Stimulated activated CD8-positive, alpha-beta memory T cell treated with anti-CD3 and anti-CD28 coated beads, Interleukin-7, amount 100 ng/mL, for 48 hours (primary cell): ENCODE measurements around the gene HLA-DOA.

ENCODE experiments used
- DNase-seq, 2 donors: peaks; one replicate each; pipeline ENCODE4 v3.0.0-alpha.2; 2020; ENCODE audit warnings: low read depth in 1 of 2; ENCODE audit errors: extremely low read depth in 1 of 2

HLA-DOA gene

DNA sequence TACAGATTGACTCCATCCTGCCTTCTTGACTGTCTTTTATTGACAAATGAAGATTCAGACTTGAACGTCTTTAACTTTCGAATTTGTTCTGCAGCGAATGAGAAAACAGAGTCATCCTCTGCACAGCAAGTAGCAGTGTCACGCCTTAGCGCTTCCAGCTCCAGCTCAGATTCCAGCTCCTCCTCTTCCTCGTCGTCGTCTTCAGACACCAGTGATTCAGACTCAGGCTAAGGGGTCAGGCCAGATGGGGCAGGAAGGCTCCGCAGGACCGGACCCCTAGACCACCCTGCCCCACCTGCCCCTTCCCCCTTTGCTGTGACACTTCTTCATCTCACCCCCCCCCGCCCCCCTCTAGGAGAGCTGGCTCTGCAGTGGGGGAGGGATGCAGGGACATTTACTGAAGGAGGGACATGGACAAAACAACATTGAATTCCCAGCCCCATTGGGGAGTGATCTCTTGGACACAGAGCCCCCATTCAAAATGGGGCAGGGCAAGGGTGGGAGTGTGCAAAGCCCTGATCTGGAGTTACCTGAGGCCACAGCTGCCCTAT, 28.8 kb downstream of the HLA-DOA start:
- no peak for DNase-seq

DNA sequence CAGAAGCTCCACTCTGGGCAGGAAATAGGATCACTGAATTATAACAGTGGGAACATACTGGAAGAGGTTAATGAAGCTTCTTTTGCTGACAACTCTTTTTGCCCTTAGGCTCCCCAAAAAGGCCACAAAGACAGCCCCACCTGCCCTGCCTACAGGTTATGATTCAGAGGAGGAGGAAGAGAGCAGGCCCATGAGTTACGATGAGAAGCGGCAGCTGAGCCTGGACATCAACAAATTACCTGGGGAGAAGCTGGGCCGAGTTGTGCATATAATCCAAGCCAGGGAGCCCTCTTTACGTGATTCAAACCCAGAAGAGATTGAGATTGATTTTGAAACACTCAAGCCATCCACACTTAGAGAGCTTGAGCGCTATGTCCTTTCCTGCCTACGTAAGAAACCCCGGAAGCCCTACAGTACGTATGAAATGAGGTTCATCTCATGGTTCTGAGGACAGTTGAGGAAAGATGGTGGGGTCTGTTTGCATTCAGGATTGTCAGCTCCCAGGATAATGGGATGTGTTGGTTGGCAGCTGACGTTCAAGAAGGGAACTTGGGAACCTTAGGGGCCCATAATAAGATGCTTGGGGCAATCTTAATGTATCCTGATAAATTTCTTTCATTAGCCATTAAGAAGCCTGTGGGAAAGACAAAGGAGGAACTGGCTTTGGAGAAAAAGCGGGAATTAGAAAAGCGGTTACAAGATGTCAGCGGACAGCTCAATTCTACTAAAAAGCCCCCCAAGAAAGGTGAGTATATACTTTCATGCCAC, 29.5 kb downstream of the HLA-DOA start:
- no peak for DNase-seq

DNA sequence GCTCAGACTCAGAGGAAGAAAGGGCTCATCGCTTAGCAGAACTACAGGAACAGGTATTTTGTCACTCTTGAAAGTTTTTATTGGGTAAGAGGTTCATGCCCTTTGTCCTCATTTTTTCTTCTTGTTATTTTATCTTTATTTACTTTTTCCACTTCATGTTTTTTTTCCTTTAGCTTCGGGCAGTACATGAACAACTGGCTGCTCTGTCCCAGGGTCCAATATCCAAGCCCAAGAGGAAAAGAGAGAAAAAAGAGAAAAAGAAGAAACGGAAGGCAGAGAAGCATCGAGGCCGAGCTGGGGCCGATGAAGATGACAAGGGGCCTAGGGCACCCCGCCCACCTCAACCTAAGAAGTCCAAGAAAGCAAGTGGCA, 31.5 kb downstream of the HLA-DOA start:
- no peak for DNase-seq

DNA sequence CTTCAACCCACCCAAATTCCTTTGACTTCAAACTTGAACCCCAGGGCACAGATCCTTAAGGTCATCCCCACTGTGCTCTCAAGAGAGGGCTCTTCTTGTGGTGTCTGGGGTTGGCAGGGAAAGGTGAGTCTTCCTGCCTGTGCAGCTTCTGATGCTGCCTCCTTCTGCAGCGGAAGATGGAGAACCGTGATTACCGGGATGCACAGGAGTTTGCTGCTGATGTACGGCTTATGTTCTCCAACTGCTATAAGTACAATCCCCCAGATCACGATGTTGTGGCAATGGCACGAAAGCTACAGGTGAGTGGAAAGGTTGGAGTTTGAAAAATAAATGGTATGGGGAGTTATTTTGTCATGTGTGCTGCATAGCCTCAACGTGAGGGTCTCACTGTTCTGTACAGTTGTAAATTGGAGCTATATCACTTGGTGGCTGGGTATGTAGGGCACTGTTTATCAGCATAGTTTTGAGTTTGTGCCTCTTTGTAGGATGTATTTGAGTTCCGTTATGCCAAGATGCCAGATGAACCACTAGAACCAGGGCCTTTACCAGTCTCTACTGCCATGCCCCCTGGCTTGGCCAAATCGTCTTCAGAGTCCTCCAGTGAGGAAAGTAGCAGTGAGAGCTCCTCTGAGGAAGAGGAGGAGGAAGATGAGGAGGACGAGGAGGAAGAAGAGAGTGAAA, 32.0 kb downstream of the HLA-DOA start:
- DNase-seq: no peak

- no peak for DNase-seq
Observed at GRCh38 chr6:32976334-32977069, 32.9 kb downstream of the HLA-DOA start.

- no peak for DNase-seq
Observed at GRCh38 chr6:32975886-32976285, 33.5 kb downstream of the HLA-DOA start.

GRCh38 chr6:32974541-32975308, 34.7 kb downstream of the HLA-DOA start:
- no peak for DNase-seq

- no peak for DNase-seq
Observed at GRCh38 chr6:32974016-32974333, 35.4 kb downstream of the HLA-DOA start.

DNA sequence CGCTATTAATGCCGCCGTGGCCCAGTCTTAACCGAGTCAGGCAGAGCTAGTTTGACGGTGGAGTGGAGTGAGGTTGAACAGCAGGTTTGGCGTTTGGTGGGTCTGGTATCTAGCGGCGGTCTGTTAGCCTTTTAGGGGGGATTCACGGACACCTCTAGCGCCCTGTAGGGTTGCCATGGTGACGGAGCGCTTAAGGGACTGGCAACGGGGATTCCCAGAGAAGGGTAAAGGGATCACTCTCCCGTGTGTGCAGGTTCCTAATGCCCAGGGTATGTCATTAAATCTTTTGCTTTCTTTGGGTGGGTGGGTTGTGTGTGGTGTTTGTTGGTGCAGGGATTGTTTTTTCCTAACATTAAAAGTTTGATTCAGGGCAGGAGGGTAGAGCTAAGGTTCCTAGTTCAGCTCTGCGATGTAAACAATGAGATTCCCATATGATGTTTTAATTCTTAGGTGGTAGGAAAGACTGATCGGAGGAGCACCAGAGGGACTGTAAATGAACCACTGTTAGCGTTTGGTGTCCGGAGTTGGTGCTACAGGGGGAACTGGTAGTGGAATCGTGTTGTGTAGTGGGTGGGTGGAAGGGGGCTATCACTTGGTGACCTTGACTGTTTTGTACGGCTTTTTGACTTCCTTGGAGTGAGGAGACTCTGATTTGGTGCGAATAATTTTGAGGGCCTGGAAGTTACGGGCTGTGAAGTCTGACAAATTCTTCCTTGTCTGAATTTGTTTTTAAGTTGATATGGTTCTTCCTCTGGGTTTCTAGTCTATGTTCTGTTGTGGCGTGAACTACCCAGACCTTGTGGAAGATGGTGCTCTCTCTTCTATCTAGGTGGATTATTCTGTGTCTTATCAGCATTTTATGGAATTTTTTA, 36.0 kb downstream of the HLA-DOA start:
- no peak for DNase-seq

GRCh38 chr6:32972353-32973143, 36.8 kb downstream of the HLA-DOA start:
- peak in 1 of 2 donors; percentile 41 for DNase-seq

DNA sequence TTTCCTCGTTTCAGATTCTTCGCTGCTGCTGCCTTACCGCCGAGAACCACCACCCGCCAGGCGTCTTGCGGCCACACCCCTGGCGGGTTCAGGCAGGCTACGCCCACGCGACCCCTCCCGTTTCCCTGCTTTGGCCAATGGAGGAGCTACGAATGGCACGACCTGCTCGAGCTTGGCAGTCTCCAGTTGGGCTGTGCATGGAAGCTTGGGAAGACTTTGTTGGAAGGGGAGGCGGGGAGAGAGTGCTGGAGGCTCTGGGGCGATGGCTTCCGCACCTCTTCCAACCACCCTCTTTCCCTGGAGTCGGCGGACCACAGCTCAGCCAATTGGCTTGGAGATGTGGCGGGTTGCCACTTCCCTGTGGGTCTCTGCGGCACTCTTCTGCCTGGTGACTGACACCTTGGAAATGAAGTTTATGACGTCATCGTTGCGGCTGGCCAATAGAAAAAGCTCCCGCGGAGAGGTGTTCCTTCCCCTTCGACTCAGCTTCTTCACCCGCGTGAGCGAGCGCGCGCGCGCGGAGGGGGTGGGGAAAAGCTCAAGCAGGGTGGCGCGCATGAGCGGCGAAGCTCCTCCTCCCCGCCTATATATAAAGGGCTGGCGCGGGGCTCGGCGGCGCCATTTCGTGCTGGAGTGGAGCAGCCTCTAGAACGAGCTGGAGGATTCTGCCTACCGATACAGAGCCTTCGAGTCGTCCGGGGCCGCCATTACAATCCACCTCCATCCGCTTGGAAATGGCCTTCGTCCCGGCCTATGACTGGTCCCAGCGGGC, 37.6 kb downstream of the HLA-DOA start:
- DNase-seq: peak; percentile 98 to 99

GRCh38 chr6:32971242-32971580, 38.2 kb downstream of the HLA-DOA start:
- no peak for DNase-seq

DNA sequence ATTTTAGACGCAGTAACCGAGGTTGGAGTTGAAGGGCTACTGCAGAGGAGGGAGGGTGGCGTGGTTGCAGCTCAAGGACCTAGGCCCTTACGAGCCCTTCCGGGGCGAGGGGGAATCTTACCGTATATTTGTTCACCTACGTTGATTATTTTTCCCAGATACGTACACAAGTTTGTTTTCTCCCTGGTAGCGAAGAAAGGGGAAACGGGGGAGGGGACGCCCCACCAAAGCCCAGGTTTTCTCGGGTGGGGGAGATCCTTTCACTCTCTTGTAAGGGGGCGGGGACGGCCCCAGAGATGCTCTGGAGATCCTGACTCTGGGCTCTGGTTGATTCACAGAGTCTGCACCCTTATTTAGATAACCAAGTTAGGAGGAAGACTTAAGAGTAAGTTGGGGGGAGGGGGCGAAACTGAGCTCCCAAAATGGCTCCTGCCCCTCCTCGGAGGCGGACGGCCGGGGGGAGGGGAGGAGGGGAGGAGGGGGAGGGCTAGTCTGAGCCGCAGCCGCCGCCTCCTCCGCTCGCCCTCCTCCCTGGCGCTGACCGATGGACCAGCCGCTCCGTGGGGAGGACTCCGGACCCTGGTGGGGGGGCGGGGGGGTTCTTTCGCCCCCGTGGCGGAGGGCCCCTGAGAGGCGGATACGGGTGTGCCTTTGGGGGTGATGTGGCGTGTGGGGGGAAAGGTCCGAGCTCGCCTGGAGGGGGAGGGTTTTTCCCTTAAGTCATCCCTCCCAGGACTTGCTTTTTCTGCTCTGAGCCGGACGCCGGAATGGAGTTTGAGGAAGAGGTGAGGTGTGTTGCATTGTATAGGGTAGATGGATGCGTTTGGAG, 38.8 kb downstream of the HLA-DOA start:
- DNase-seq: peak; percentile 71 to 83

DNA sequence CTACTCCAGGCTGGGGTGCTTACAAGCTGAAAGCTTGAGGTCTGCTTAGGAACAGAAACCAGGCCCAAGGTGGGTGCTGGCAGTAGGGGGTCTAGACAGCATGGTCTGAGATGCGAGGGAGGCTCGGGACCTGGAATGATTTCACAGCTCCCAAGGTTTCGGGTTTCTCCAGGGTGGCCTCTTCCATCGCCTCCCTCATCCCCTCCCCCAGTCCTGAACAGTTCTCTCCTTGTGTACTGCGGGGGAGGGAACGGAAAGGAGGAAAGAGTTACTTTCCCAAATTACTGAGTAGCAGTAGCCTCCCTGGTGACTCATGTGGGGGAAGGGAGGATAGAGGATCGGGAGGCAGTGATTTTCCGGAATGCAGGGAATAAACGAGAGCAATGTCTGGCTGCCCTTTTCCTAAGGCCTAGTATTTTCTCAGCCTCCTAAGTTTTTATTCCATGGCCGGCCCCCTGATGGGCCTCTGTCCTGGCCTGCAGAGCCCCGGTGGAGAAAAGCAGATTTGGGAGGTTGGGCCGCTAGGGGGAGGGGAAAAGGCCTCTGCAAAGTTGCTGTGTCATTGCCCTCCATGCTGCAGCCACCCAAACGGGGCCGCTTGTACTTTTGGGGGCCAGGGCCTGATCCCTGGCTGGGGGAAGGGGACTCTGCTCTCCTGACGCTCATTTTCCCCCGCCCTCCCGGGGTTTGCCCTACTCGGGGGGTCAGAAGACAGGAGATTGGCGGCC, 39.5 kb downstream of the HLA-DOA start:
- DNase-seq: peak; percentile 62 to 78

GRCh38 chr6:32968867-32969684, 40.3 kb downstream of the HLA-DOA start:
- peak; percentile 42 to 52 for DNase-seq
